Lower leg skin (tissue), 4 donors: ENCODE measurements around the gene TPM4. TPM values are rescaled to one million over a fixed set of nuclear protein-coding genes. Genes with fewer than 3 reads are reported as not detected.
"Not testable (repeated sequence)": the region's sequence is repeated elsewhere in the genome, so short reads cannot be mapped to it uniquely, and the experiment has no call there.

Experiments
- DNase-seq, 2 donors: peaks; one replicate each; pipeline ENCODE4 v3.0.0-alpha.2; 2019; ENCODE audit warnings: low spot score in 2 of 2
- H3K4me3 ChIP-seq: fragments of 200-600 bp; sonication (generic); 2 replicates; pipeline ENCODE4 v1.5.1; 2017; ENCODE audit warnings: mild to moderate bottlenecking, low read depth; ENCODE audit not compliant: poor library complexity, severe bottlenecking
- POLR2A ChIP-seq, 2 donors: fragments of 450-650 bp; IDR thresholded peaks; one replicate each; pipeline ENCODE4 v1.6.1; 2016 to 2017; ENCODE audit warnings: antibody characterized with exemption in 2 of 2, mild to moderate bottlenecking in 1 of 2, moderate library complexity in 1 of 2
- WGBS, 2 donors: methylation state at CpG; one replicate each; pipeline ENCODE4 v1.1.5; 2018; 5-methylcytosine and 5-hydroxymethylcytosine counted together
- intact Hi-C: fragments of 100-400 bp; cut with DNase I; formaldehyde crosslinking; loops from one replicate; pipeline ENCODE4 v1.15.0; 2023; ENCODE audit warnings: low total_unique reads
- total RNA-seq, 4 donors: library from RNA; depleted of rRNA; stranded (reverse); fragments of >200 nt; gene quantifications; one replicate each; pipeline ENCODE4 v1.1.0, GENCODE V29; 2016
- TF ChIP-seq, protein P1 (sequence below), 3 donors: fragments of 450-650 bp; IDR thresholded peaks; one replicate each; pipeline ENCODE4 v1.5.1; 2016; ENCODE audit warnings: antibody characterized with exemption in 3 of 3, mild to moderate bottlenecking in 3 of 3, moderate library complexity in 2 of 3

The TPM4 gene
- total RNA-seq, 4 donors from 2014 or later, result 217 to 303 (median 267) TPM

DNA sequence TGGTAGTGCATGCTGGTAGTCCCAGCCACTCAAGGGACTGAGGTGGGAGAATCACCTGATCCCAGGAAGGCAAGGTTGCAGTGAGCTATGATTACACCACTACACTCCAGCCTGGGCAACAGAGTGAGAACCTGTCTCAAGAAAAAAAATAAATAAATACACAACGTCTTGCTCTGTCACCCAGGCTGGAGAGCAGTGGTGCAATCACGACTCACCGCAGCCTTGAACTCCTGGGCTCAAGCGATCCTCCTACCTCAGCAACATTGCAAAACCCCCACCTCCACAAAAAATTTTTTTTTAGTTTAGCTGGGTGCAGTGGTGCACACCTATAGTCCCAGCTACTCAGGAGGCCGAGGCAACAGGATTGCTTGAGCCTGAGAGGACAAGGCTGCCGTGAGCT is 8.8 kb downstream of the TPM4 start:
- DNase-seq, result no peak
- TF ChIP-seq POLR2A (IDR thresholded peaks at IDR 0.05), result no peak
- TF ChIP-seq, protein P1, sequence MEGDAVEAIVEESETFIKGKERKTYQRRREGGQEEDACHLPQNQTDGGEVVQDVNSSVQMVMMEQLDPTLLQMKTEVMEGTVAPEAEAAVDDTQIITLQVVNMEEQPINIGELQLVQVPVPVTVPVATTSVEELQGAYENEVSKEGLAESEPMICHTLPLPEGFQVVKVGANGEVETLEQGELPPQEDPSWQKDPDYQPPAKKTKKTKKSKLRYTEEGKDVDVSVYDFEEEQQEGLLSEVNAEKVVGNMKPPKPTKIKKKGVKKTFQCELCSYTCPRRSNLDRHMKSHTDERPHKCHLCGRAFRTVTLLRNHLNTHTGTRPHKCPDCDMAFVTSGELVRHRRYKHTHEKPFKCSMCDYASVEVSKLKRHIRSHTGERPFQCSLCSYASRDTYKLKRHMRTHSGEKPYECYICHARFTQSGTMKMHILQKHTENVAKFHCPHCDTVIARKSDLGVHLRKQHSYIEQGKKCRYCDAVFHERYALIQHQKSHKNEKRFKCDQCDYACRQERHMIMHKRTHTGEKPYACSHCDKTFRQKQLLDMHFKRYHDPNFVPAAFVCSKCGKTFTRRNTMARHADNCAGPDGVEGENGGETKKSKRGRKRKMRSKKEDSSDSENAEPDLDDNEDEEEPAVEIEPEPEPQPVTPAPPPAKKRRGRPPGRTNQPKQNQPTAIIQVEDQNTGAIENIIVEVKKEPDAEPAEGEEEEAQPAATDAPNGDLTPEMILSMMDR (IDR thresholded peaks at IDR 0.05), result no peak
- no peak overlapping the region for H3K4me3 ChIP-seq
- 68 to 72% methylated on average over 6 of the region's 6 CpGs for WGBS, 2 donors
- intact Hi-C loops, result no loop called here

DNA sequence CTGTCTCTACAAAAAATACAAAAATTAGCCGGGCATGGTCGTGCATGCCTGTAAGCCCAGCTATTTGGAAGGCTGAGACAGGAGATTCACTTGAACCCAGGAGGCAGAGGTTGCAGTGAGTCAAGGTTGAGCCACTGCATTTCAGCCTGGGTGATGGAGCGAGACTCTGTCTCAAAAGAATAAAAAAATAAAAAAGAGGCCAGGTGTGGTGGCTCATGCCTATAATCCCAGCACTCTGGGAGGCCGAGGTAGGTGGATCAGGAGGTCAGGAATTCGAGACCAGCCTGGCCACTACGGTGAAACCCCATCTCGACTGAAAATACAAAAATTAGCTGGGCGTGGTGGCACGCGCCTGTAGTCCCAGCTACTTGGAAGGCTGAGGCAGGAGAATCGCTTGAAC is 11.1 kb downstream of the TPM4 start:
- intact Hi-C loops, DNase-seq, H3K4me3 ChIP-seq: not testable (repeated sequence)
- WGBS, 2 donors, result 86 to 89% methylated on average over 11 of the region's 11 CpGs

DNA sequence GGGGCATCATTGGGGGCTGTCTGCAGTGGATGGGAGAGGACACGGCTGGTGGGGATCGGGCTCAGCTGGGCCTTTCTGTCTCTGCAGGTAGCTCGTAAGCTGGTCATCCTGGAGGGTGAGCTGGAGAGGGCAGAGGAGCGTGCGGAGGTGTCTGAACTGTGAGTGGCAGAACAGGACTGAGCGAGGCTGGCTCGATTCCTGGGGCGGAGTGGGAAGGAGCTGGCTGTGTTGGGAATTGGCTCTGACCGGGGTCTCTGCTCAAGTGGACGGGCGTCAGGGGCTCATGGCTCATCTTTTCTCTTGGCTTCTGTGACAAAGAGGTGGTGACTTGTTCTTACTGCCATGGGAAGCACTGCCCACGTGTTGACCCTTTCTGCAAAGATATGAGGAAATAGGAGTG is 11.6 kb downstream of the TPM4 start:
- WGBS, 2 donors, result 64 to 71% methylated on average over 12 of the region's 12 CpGs
- no peak overlapping the region for H3K4me3 ChIP-seq
- no peak for DNase-seq
- no peak for TF ChIP-seq POLR2A (IDR thresholded peaks at IDR 0.05)
- TF ChIP-seq, protein P1 (IDR thresholded peaks at IDR 0.05), result no peak
- intact Hi-C loops, result no loop called here

DNA sequence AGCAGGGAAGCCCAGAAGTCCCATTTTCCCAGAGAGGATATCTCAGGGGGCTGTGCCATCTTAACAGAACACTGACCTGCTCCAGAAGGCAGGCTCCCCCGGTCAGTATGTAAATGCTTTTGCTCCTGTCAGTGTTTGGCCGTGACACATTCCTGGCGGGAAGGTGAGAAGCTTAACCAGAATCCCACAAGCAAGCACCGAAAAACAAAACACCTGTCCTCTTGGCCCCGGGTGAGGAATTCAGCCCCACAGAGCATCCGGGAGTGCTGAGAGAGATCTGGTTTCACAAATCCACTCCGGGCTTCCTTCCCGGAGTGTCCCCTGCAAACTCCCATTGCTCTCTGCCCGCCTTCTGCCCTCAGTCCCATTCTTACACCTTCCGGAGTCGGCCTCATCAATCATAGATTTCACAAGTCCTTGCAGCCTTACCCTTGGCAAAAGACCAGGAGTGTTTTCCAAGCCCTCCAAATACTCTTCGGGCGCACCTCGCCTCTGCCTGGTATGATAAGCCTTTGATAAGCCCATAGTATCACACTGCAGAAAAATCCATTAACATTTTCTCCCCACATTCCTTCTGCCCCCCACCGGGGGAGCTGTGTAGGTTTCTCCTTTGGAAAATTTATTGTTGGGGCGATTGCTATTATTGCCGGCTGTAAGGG is 12.2 kb downstream of the TPM4 start:
- no peak for DNase-seq
- no peak overlapping the region for H3K4me3 ChIP-seq

DNA sequence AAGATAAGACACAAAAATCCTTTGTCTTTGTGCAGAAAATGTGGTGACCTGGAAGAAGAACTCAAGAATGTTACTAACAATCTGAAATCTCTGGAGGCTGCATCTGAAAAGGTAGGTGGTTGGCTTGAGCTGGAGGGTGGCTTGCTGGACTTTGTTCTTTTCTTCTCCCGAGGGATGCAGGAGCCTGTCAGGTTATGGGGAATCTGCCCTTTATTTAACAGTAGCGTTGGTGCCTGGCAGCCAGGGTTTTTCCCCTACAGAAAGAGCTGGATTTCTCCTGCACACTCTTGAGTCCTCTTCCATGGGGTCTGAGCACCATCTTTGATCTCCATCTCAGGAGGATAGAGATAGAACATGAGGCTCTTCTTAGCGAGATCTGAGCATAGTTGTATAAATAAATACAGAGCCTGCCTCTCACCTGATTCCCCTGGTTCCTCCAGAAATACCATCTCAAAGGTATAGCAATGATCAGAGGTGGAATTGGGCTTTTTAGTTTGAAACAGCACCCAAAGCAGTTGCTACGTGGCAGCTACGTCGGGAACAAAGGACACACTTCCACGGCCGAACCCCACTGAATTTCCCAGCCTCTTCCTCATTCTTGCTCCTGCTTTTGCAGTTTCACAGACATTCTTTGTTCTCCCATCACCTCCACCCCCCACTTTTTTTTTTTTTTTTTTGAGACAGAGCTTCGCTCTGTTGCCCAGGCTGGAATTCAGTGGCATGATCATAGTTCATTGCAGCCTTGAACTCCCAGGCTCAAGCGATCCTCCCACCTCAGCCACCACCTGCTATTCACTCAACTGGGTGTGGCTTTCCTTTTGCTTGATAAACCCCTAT is 12.9 kb downstream of the TPM4 start:
- no peak overlapping the region for H3K4me3 ChIP-seq
- intact Hi-C loops, result no loop called here
- DNase-seq, result no peak
- 68 to 79% methylated on average over 10 of the region's 10 CpGs for WGBS, 2 donors
- TF ChIP-seq POLR2A (IDR thresholded peaks at IDR 0.05), result no peak
- TF ChIP-seq, protein P1 (IDR thresholded peaks at IDR 0.05), result peak in 1 of 3 donors; percentile 17

More for the DNA sequence above, 12.2 kb downstream of the TPM4 start:
- no peak for TF ChIP-seq POLR2A (IDR thresholded peaks at IDR 0.05)
- TF ChIP-seq, protein P1 (IDR thresholded peaks at IDR 0.05), result no peak
- WGBS, 2 donors, result 68 to 71% methylated on average over 17 of the region's 17 CpGs
- intact Hi-C loops, result no loop called here
